Parathyroid adenoma (tissue), 2 donors: ENCODE data around the gene NDUFA5.

Experiments used
- H2AFZ ChIP-seq: fragments of 300-600 bp; sonication (generic); one replicate; pipeline ENCODE4 v1.7.0; 2017; ENCODE audit warnings: antibody characterized with exemption, mild to moderate bottlenecking
- H3K27ac ChIP-seq: fragments of 300-600 bp; sonication (generic); one replicate; pipeline ENCODE4 v1.7.0; 2017
- H3K27me3 ChIP-seq: fragments of 300-600 bp; sonication (generic); one replicate; pipeline ENCODE4 v1.7.0; 2017; ENCODE audit warnings: low read length; ENCODE audit not compliant: control insufficient read depth, insufficient read depth
- H3K36me3 ChIP-seq: fragments of 300-600 bp; sonication (generic); one replicate; pipeline ENCODE4 v1.7.0; 2017; ENCODE audit warnings: low read length; ENCODE audit not compliant: control insufficient read depth, insufficient read depth
- H3K4me1 ChIP-seq: fragments of 300-600 bp; sonication (generic); one replicate; pipeline ENCODE4 v1.7.0; 2017; ENCODE audit warnings: control low read depth
- H3K4me2 ChIP-seq: fragments of 300-600 bp; sonication (generic); one replicate; pipeline ENCODE4 v1.7.0; 2017; ENCODE audit warnings: low read length
- H3K4me3 ChIP-seq: fragments of 300-600 bp; sonication (generic); one replicate; pipeline ENCODE4 v1.7.0; 2017; ENCODE audit warnings: low read depth, low read length
- H3K79me2 ChIP-seq: fragments of 300-600 bp; sonication (generic); one replicate; pipeline ENCODE4 v1.7.0; 2017; ENCODE audit warnings: control low read depth
- H3K9ac ChIP-seq: fragments of 300-600 bp; sonication (generic); one replicate; pipeline ENCODE4 v1.7.0; 2017; ENCODE audit warnings: mild to moderate bottlenecking
- H3K9me3 ChIP-seq: fragments of 300-600 bp; sonication (generic); one replicate; pipeline ENCODE4 v1.7.0; 2017; ENCODE audit warnings: low read length; ENCODE audit not compliant: control insufficient read depth
- TF ChIP-seq, protein P1 (sequence below): fragments of 300-600 bp; sonication (generic); IDR thresholded peaks from one replicate; pipeline ENCODE4 v1.7.0; 2017; ENCODE audit warnings: antibody characterized with exemption, mild to moderate bottlenecking
- donor health status: primary hyperparathyroidism.

NDUFA5 gene

GRCh38 chr7:123569352-123570010, 11.9 kb upstream of the NDUFA5 start:
- no peaks in the 10 kb centered on the region for H3K4me1 ChIP-seq
- H3K36me3 ChIP-seq = no peaks in the 10 kb centered on the region
- H3K27ac ChIP-seq = no peak overlapping the region
- no peaks in the 10 kb centered on the region for H3K27me3 ChIP-seq
- H3K9me3 ChIP-seq = no peaks in the 10 kb centered on the region
- no peak overlapping the region for H3K9ac ChIP-seq
- no peak overlapping the region for H2AFZ ChIP-seq
- no peak overlapping the region for H3K4me3 ChIP-seq
- H3K79me2 ChIP-seq = no peaks in the 10 kb centered on the region
- TF ChIP-seq, protein P1, sequence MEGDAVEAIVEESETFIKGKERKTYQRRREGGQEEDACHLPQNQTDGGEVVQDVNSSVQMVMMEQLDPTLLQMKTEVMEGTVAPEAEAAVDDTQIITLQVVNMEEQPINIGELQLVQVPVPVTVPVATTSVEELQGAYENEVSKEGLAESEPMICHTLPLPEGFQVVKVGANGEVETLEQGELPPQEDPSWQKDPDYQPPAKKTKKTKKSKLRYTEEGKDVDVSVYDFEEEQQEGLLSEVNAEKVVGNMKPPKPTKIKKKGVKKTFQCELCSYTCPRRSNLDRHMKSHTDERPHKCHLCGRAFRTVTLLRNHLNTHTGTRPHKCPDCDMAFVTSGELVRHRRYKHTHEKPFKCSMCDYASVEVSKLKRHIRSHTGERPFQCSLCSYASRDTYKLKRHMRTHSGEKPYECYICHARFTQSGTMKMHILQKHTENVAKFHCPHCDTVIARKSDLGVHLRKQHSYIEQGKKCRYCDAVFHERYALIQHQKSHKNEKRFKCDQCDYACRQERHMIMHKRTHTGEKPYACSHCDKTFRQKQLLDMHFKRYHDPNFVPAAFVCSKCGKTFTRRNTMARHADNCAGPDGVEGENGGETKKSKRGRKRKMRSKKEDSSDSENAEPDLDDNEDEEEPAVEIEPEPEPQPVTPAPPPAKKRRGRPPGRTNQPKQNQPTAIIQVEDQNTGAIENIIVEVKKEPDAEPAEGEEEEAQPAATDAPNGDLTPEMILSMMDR = no peak
- H3K4me2 ChIP-seq = no peak overlapping the region

GRCh38 chr7:123562121-123562520, 4.5 kb upstream of the NDUFA5 start:
- Histone ChIP-seq H3K79me2 (peaks cover 3% of the 10 kb centered on the region), H3K27ac (no peak overlapping the region), H3K4me3 (no peak overlapping the region), H3K36me3 (no peaks in the 10 kb centered on the region), H2AFZ (no peak overlapping the region), H3K4me2 (no peak overlapping the region), H3K9ac (no peak overlapping the region), H3K27me3 (no peaks in the 10 kb centered on the region), H3K9me3 (no peaks in the 10 kb centered on the region), H3K4me1 (no peaks in the 10 kb centered on the region)
- TF ChIP-seq, protein P1 = no peak

GRCh38 chr7:123558289-123558874, 764 bp upstream of the NDUFA5 start:
- Histone ChIP-seq H3K4me1 (peaks cover 17% of the 10 kb centered on the region), H3K4me2 (peak overlapping the region; percentile 74), H3K9me3 (no peaks in the 10 kb centered on the region), H3K27ac (peak overlapping the region; percentile 91), H3K79me2 (peaks cover 20% of the 10 kb centered on the region), H3K36me3 (no peaks in the 10 kb centered on the region), H2AFZ (peak overlapping the region; percentile 96), H3K9ac (peak overlapping the region; percentile 2), H3K27me3 (no peaks in the 10 kb centered on the region), H3K4me3 (peak overlapping the region; percentile 92)
- TF ChIP-seq, protein P1 = no peak

DNA sequence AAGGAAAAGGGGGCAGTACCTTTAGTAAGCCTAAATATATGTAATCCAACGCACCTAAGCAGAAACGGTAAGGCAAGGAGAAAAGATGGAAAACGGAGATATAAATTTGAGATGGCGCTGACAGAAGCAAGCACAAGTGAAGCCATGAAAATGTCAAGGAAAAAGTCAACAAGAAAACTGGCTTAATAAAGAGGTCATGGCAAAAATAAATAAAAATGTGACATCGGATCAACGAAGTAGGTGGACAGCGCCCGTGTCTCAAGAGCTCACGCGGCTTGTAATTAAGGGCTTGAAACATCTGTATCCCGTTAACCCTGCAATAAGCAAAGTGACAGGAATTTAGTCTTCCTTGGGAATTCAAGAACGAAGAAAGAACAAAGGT, 611 bp downstream of the NDUFA5 start:
- Histone ChIP-seq H3K9ac (no peak overlapping the region), H3K36me3 (no peaks in the 10 kb centered on the region), H3K27me3 (no peaks in the 10 kb centered on the region), H3K27ac (peak overlapping the region; percentile 91), H3K9me3 (no peaks in the 10 kb centered on the region), H3K4me1 (peaks cover 17% of the 10 kb centered on the region), H3K4me3 (peak overlapping the region; percentile 92), H2AFZ (peak overlapping the region; percentile 96), H3K4me2 (peak overlapping the region; percentile 82), H3K79me2 (peaks cover 28% of the 10 kb centered on the region)
- TF ChIP-seq, protein P1 = no peak

DNA sequence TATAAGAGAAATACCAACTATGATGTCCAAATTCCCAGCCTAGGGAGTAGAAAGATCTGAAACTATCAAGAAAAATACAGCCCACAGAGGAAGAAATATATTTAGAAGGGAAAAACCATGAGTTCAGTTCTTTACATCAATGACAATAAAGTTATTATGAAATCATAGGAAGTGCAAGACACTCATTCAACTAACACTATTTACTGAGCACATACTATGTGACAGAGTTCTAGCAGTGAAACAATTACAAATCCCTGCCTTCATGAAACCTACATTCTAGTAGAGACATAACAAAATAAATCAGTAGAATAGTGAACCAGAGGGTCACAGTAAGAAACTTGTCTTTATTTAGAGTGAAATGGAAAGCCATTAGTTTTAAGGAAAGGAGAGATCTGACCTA, 2.1 kb downstream of the NDUFA5 start:
- Histone ChIP-seq H3K4me3 (no peak overlapping the region), H2AFZ (no peak overlapping the region), H3K4me2 (no peak overlapping the region), H3K79me2 (peaks cover 36% of the 10 kb centered on the region), H3K27me3 (no peaks in the 10 kb centered on the region), H3K9me3 (no peaks in the 10 kb centered on the region), H3K4me1 (peaks cover 17% of the 10 kb centered on the region), H3K27ac (no peak overlapping the region), H3K9ac (no peak overlapping the region), H3K36me3 (no peaks in the 10 kb centered on the region)
- TF ChIP-seq, protein P1 = no peak
